Osteocyte (in vitro differentiated cells): Measurements from ENCODE around the gene SLF2. TPM values are rescaled to one million over a fixed set of nuclear protein-coding genes. Genes with fewer than 3 reads are reported as not detected.

Experiments used
- DNase-seq: peaks from one replicate; pipeline ENCODE4 v3.0.0; 2021; ENCODE audit warnings: mixed read lengths; ENCODE audit not compliant: unreplicated experiment; ENCODE audit errors: extremely low spot score
- H3K27ac Mint-ChIP-seq: one replicate; pipeline ENCODE4 v1.8.0; 2021; ENCODE audit warnings: mild to moderate bottlenecking, mixed read lengths; ENCODE audit not compliant: unreplicated experiment
- H3K27me3 Mint-ChIP-seq: one replicate; pipeline ENCODE4 v1.8.0; 2021; ENCODE audit warnings: mixed read lengths; ENCODE audit not compliant: unreplicated experiment
- H3K36me3 Mint-ChIP-seq: one replicate; pipeline ENCODE4 v1.8.0; 2021; ENCODE audit warnings: mixed read lengths; ENCODE audit not compliant: unreplicated experiment
- H3K4me1 Mint-ChIP-seq: one replicate; pipeline ENCODE4 v1.8.0; 2021; ENCODE audit warnings: mixed read lengths; ENCODE audit not compliant: unreplicated experiment
- H3K4me3 Mint-ChIP-seq: one replicate; pipeline ENCODE4 v1.8.0; 2021; ENCODE audit warnings: mild to moderate bottlenecking, moderate library complexity, mixed read lengths; ENCODE audit not compliant: unreplicated experiment
- H3K9me3 Mint-ChIP-seq: one replicate; pipeline ENCODE4 v1.8.0; 2021; ENCODE audit warnings: mixed read lengths; ENCODE audit not compliant: unreplicated experiment
- CTCF ChIP-seq: fragments of 200-600 bp; sonication (generic); IDR thresholded peaks from 2 replicates; pipeline ENCODE4 v1.5.0; 2021; ENCODE audit warnings: antibody characterized with exemption, mild to moderate bottlenecking, moderate library complexity
- total RNA-seq: library from RNA; stranded (reverse); gene quantifications from 2 replicates; pipeline ENCODE4 v1.2.1, GENCODE V29; 2021

The SLF2 gene
- total RNA-seq, 1 donor from 2014 or later: 28.3 TPM

GRCh38 chr10:100908378-100908777 lies 4.4 kb upstream of the SLF2 start:
- Mint-ChIP-seq H3K36me3 (no peaks in the 10 kb centered on the region), H3K9me3 (no peaks in the 10 kb centered on the region), H3K4me1 (peaks cover 25% of the 10 kb centered on the region)

DNA sequence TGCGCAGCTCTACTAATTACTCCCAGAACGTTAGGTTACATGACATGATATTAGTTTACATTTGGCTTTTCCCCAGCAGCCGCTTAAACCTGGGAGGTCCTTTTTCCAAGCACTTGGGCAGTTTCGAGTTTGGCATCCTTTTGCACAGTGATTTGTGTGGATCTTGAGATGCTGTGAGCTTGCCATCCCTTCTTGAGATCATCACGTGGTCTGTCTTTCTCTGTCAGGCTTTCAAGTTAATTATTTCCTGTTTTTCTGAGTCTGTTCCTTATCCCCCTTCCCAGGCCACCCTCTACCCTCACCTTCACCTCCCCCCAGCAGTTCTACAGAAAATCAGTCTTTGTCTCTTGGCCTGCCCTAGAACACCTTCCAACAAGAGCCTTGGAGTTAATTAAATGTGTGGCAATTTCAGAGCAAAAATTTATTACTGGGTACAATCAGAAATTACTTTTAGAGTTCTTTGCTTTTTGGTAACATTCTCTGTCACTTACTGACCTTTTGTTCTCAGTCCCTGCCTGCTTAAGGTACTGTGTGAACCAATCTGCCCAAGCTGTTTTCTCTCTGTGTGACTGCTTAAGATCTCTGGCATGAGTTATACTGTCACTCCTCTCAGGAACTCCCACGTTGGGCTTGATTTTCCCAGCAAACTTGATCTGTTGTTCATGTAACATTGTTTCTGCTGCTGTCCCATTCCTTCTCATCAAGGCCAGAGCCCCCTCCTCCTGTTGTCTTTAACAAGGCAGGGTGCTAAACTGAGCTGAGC lies 3.1 kb upstream of the SLF2 start:
- Mint-ChIP-seq H3K27ac (no peak overlapping the region), H3K4me1 (peaks cover 36% of the 10 kb centered on the region), H3K9me3 (no peaks in the 10 kb centered on the region), H3K27me3 (peaks cover 2% of the 10 kb centered on the region), H3K36me3 (no peaks in the 10 kb centered on the region), H3K4me3 (no peak overlapping the region)
- no peak for TF ChIP-seq CTCF
- no peak for DNase-seq

More at GRCh38 chr10:100908378-100908777, 4.4 kb upstream of the SLF2 start:
- no peak for DNase-seq
- Mint-ChIP-seq H3K4me3 (no peak overlapping the region), H3K27ac (no peak overlapping the region), H3K27me3 (peaks cover 6% of the 10 kb centered on the region)
- TF ChIP-seq CTCF: no peak

- DNase-seq: no peak
- Mint-ChIP-seq H3K27ac (peak overlapping the region; percentile 89), H3K36me3 (peaks cover 6% of the 10 kb centered on the region), H3K9me3 (no peaks in the 10 kb centered on the region), H3K27me3 (no peaks in the 10 kb centered on the region), H3K4me3 (no peak overlapping the region), H3K4me1 (peaks cover 44% of the 10 kb centered on the region)
- no peak for TF ChIP-seq CTCF
These were observed 1.3 kb upstream of the SLF2 start for GRCh38 chr10:100911472-100911871.

DNA sequence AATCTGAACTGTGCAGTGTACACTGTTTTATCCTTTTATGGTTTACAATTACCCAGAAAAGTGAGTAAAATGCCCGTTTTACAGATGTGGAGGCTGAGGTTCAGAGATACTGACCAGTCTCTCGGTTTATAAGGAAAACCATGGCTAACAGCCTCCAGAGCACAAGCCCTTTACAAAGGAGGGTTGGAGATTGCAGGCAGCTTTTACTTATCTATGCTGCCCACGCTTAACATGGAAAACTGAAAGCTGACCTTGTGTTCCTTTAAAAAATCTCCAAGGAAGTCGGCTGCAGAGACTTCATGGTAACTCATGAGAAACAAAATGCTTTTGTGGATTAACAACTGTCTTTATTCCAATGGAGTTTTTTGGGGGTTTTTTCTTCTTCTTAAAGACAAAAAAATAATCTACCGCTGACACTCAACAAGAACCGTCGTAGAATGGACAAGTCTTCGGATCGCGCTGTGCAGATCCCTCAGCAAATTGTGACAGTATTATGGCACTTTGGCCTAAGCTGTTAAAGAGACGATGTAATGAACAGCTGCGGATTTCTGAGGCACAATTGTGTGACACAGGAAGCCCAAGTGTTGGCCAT lies 654 bp upstream of the SLF2 start:
- Mint-ChIP-seq H3K27me3 (no peaks in the 10 kb centered on the region), H3K27ac (peak overlapping the region; percentile 89), H3K9me3 (no peaks in the 10 kb centered on the region), H3K4me3 (peak overlapping the region; percentile 96), H3K36me3 (peaks cover 11% of the 10 kb centered on the region), H3K4me1 (peaks cover 44% of the 10 kb centered on the region)
- no peak for DNase-seq
- TF ChIP-seq CTCF: no peak

- no peak for DNase-seq
- H3K27ac Mint-ChIP-seq: peak overlapping the region; percentile 94
These were observed 705 bp downstream of the SLF2 start for GRCh38 chr10:100913470-100913865.

More at GRCh38 chr10:100913470-100913865, 705 bp downstream of the SLF2 start:
- Mint-ChIP-seq H3K9me3 (no peaks in the 10 kb centered on the region), H3K36me3 (peaks cover 15% of the 10 kb centered on the region), H3K4me1 (peaks cover 39% of the 10 kb centered on the region), H3K4me3 (peak overlapping the region; percentile 96), H3K27me3 (no peaks in the 10 kb centered on the region)
- no peak for TF ChIP-seq CTCF
